HL-60/S4 treated with retinoic acid at 250 ng/mL for 4 days and 3 days (cell line): ENCODE measurements around the gene NDUFC2.
"Not testable (repeated sequence)": the region's sequence is repeated elsewhere in the genome, so short reads cannot be mapped to it uniquely, and the experiment has no call there.

Experiments
- in situ Hi-C: fragments of 300-500 bp; cut with MboI; formaldehyde crosslinking; loops from 2 replicates; pipeline ENCODE4 v1.7.0; 2022; ENCODE audit warnings: low sequenced_read_pairs

NDUFC2 gene

DNA sequence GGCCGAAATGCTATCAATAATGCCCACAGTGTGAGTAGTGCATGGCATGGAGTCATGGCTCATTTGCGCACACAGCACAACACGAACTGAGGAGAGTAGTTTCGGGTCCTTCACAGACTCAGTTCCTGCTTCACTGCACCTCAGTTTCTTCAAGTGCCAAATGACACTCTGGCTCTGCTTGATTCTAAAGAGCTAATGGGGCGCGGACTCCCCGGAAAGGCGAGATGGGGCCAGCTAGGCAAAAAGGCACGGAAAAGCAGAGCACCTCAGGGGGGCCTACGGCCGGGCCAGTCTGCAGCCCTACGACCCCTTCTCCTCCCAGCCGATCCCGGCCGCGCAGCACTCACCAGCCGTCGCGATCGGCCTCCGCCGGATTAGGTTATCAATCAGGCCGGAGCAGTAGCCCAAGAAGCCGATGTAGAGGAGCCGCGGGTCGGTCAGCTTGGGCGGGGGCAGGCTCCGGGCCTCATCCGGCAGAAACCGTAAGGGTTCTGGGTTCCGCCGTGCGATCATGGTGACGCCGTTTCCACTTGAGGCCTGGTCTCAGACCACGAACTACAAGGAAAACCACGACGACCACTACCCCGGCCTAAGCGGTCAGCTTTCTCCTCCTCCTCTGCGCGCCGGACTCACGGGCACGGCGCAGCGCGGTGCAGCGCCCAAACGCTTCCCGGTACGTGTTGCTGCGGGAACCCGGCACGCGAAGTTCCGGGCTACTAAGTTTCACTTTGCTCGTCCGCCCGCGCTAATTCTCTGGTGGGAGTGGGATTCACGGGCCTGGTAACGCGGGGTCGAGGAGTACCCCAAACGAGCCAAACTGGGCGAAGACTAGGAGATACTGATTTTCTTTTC is at the start of gene NDUFC2:
NDUFC2 (minus strand) TSS at position 631 of the 852 bp plus-strand sequence; CDS start at position 513, 118 bp downstream.
- in situ Hi-C loops = no loop called here

GRCh38 chr11:78127403-78127802 is 47.7 kb upstream of the NDUFC2 start:
- in situ Hi-C loops = no loop called here

- in situ Hi-C loops = no loop called here
These were observed 33.1 kb upstream of the NDUFC2 start for GRCh38 chr11:78112582-78113275.

DNA sequence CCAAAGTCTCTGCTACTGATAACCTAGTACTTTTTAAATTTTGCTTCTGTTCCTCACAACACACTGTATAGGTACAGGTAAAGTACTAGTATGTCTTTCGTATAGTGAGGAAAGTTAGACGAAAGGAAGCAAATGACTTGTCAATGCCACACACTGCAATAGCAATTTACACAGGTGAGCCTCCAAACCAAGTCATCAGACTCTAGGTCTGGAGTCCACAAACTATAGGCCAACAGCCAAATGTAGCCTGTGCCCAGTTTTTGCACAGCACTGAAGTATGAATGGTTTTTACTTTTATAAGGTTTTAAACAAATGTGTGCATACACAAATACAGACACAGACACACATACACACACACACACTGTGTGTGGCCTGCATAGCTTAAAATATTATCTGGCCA is 31.6 kb upstream of the NDUFC2 start:
- in situ Hi-C loops = no loop called here

DNA sequence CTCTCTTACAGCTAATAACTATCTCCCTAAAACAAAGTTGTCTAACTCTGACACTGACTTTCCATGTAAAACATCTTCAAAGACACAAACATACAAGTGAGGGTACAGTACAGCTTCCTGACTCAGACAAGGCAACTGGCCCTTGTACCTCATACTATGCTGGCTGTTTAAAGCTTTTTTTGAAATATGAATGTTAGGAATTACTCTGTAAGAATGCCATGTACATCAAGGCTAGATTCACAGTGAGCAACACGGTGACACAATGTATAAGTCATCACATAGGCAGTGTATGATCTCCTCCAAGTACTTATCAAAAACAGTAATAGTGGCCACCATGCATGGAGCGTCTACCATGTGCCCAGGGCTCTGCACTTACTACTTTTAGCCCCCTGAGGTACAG is 31.2 kb upstream of the NDUFC2 start:
- in situ Hi-C loops = no loop called here

- in situ Hi-C loops = no loop called here
These were observed 30.7 kb upstream of the NDUFC2 start for GRCh38 chr11:78110351-78110750.

DNA sequence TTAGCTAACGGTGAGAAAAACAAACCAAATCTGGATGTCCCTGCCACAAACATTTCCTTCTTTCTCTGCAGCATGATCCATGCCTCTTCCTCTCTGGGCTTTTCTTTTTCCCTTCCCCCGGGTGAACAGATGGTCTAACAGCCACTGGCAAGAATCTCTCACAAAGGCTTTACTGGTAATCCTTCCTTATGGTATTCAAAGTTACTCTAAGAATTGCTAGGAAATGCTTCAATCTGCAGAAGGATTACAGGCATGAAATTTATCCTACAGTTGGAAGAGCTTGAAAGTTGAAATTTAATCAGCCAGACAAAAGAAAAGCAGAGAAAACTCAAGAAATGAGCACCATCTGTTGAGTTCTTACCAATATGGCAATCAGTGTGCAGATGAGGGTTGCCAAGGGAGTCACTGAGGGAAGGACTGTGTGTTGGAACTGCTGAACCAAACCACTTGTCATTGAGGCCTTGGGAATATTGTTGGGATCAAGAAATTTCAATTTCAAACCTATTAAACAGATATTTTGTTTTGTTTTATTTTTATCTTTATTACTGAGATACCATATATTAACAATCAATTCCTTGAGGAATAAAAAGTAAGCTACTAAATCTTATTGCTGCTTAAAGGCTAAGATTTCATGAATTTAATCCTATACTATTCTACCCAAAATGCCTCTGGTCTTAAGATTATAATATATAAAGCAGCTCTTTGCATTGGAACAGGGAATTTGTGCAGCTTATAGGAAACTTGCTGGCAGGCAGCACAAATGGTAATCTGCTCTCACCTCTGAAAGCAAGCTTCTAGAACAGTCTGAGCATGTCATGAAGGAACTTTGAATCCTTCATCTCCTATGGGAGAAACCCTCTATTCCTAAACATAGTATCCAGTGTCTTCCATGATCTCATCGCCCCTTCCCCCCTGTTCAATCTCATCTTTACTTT is 29.7 kb upstream of the NDUFC2 start:
- in situ Hi-C loops = no loop called here

DNA sequence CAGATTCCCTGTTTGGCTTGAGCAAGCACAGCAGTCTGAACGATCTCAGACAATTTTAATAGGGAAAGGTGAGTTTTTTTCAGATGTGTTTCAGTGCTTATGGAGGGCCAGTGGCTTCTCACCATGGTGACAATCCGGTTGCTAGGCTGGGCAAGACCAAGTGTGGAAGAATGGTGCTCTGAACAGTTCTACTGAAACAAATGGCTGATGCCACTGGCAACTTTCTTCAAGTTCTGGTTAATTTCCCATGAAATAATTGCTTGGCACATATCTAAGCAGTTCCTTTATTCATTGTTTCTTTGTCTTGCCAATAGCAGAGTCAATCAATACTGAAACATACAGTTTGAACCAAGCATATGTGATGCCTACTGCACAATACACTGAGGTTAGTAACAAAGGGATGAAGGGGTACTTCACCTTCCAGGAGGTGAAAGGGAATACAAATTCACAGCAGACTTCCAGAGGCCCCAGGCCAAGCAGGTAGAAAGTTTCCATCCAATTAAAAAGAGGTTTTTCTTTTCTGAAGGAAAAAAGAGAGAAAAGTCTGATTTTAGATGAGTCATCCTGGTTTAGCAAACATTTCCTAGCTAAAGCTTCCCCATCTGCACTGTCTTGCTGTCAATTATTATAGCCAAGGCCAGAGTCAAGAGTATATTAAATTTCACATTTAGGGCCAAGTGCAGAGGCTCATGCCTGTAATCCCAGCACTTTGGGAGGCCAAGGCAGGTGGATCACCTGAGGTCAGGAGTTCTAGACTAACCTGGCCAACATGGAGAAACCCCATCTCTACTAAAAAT is 21.2 kb upstream of the NDUFC2 start:
- in situ Hi-C loops = no loop called here

DNA sequence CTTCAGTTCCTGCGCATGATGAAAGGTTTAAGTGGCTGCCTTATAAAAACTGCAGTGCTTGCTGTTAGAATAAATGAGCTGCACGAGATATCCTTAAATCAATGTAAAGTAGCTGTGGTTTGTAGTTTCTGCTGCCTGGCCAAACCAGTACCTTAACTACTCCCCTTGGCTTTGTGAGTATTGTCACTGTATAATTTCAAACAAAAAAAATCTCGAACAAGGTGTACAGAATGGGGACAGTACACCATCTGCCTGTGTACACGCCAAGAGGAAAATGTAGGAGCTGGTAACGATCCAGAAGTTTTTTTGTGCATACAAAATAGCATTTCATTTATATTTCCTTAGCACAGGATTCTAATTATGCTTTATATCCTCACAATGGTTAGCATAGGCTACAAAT is 20.6 kb upstream of the NDUFC2 start:
- in situ Hi-C loops = no loop called here

DNA sequence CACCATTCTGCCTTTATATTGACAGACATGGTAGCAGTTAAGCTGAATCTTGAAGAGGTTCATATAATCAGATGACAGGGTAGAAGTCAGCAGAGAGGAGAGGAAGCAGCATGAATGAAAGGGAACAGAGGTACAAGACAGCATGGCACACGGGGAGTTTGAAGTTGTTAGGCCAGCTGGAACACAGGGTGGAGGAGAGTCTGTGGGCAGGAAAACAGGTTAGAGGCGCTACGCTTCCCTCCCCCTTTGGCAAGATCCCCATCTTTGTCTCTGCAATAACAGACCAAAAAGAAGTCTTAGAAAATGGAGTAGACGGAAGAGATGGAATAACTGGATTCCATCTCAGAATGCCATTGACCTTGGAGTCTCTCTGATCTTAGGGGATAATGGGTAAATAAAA is 20.0 kb upstream of the NDUFC2 start:
- in situ Hi-C loops = no loop called here

GRCh38 chr11:78097666-78098385 is 18.2 kb upstream of the NDUFC2 start:
- in situ Hi-C loops = no loop called here

DNA sequence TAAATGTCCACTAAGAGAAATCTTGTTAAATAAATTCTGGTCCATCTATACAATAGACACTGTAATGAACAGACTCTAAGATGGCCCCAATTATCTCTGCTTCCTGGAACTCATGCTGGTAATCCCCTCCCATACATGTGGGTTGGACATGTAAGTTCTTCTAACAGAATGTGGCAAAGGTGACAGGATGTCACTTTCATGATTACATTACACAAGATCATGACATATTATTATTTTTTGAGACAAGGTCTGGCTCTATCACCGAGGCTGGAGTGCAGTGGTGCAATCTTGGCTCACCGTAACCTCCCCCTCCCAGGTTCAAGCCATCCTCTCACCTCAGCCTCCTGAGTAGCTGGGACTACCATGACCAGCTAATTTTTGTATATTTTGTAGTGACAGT is 14.6 kb upstream of the NDUFC2 start:
- in situ Hi-C loops = no loop called here

DNA sequence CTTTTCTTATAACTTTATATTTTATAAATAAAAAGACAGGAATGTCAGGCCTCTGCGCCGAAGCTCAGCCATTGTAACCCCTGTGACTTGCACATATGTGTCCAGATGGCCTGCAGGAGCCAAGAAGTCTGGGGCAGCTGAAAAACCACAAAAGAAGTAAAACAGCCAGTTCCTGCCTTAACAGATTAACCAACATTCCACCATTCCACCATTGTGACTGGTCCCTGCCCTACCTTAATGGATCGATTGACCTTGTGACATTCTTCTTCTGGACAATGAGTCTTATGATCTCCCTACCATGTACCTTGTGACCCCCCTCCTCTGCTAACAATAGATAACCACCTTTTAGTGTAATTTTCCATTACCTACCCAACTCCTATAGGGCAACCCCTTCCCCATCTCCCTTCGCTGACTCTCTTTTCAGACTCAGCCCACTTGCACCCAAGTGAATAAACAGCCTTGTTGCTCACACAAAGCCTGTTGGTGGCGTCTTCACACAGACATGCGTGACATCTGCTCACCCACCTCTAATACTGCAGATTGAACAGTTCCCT is 6.9 kb upstream of the NDUFC2 start:
- in situ Hi-C loops = not testable (repeated sequence)

DNA sequence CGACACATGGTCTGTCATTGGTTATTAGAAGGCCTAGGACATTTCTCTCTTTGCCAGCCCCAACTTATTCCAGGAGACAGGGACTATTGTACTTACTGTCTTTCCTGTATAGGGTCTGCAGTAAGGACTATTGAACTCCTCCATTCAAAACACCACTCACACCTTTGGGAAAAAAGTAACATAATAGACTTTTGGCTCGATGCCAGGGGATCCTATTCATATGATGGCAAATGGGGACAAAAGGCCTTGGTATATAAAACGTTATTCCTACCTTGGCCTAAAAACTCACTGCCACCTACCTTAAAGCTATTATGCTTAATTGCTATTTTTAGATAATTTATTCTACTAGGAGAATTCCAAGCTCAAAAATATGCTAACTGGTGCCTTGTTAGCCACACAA is 6.3 kb upstream of the NDUFC2 start:
- in situ Hi-C loops = no loop called here

GRCh38 chr11:78084506-78084905 is 4.8 kb upstream of the NDUFC2 start:
- in situ Hi-C loops = not testable (repeated sequence)

DNA sequence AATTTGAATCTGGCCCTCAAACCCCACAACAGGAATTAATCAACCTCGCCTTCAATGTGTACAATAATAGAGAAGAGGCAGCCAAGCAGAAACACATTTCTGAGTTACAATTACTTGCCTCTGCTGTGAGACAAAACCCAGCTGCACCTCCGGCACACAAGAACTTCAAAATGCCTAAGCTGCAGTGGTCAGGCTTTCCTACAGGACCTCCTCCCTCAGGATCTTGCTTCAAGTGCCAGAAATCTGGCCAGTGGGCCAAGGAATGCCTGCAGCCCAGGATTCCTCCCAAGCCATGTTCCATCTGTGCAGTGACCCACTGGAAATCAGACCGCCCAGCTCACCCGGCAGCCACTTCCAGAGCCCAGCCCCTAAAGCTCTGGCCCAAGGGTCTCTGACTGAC is 3.4 kb upstream of the NDUFC2 start:
- in situ Hi-C loops = no loop called here

DNA sequence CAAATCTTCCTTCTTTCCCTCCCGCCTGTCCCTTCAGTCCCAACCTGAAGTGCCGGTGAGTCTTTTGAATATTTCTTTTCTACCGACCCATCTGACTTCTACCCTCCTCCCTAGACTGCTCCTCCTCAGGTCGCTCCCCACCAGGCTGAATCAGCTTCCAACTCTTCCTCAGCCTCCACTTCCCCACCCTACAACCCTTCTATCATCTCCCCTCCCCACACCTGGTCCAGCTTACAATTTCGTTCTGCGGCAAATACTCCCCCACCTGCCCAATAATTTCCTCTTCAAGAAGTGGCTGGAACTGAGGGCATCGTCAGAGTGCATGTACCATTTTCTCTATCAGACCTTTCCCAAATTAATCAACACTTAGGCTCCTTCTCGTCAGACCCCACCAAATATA is 2.5 kb upstream of the NDUFC2 start:
- in situ Hi-C loops = no loop called here

DNA sequence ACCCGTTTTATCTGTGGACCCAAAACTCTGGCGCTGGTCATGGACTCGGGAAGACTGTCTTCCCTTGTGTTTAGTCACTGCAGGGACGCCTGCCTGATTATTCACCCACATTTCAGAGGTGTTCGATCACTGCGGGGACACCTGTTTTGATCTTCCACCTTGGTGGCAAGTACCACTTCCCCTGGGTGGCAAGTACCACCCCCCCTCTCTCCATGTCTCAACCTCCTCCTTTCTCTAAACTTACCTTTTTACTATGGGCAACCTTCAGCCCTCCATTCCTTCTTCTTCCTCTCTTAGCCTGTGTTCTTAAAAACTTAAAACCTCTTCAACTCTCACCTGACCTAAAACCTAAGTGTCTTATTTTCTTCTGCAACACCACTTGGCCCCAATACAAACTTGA is 1.9 kb upstream of the NDUFC2 start:
- in situ Hi-C loops = no loop called here

DNA sequence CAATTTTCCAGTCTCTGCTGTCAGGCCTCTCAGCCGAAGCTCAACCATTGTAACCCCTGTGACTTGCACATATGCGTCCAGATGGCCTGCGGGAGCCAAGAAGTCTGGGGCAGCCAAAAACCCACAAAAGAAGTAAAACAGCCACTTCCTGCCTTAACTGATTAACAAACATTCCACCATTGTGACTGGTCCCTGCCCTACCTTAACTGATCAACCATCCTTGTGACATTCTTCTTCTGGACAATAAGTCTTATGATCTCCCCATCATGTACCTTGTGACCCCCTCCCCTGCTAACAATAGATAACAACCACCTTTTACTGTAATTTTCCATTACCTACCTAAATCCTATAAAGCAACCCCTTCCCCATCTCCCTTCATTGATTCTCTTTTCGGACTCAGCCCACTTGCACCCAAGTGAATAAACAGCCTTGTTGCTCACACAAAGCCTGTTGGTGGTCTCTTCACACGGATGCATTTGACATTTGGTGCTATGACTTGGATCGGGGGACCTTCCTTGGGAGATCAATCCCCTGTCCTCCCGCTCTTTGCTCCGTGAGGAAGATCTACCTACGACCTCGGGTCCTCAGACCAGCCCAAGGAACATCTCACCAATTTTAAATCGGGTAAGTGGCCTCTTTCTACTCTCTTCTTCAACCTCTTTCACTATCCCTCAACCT is 1.3 kb upstream of the NDUFC2 start:
- in situ Hi-C loops = no loop called here
